ENCODE measurements around the gene C12orf50.

DNA sequence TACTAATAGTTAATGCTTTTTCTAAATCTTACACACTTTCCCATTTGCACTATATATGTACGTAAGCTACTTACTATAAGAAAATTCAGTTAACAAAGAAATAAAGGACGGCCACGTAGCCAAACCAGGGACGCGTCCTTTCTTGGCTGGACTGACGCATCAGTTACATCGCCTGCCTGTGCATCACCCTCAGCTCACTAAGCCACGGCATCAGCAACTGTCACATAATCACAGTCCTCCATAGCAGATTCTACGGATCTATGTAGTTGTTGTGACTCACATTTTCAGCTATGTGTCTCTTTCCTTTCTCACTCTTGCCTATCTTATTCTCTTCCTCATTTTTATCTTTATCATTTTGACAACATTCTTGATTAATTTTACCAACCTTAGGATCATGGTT lies 38.1 kb upstream of the C12orf50 start:
- TF ChIP-seq, protein P1, sequence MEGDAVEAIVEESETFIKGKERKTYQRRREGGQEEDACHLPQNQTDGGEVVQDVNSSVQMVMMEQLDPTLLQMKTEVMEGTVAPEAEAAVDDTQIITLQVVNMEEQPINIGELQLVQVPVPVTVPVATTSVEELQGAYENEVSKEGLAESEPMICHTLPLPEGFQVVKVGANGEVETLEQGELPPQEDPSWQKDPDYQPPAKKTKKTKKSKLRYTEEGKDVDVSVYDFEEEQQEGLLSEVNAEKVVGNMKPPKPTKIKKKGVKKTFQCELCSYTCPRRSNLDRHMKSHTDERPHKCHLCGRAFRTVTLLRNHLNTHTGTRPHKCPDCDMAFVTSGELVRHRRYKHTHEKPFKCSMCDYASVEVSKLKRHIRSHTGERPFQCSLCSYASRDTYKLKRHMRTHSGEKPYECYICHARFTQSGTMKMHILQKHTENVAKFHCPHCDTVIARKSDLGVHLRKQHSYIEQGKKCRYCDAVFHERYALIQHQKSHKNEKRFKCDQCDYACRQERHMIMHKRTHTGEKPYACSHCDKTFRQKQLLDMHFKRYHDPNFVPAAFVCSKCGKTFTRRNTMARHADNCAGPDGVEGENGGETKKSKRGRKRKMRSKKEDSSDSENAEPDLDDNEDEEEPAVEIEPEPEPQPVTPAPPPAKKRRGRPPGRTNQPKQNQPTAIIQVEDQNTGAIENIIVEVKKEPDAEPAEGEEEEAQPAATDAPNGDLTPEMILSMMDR (IDR thresholded peaks at IDR 0.05), result no peak
- TF ChIP-seq POLR2A (IDR thresholded peaks at IDR 0.05; ENCODE audit: low read depth) (no peak), POLR2AphosphoS5 (IDR thresholded peaks at IDR 0.05) (no peak)

Data from esophagus muscularis mucosa (tissue), 3 donors.